Tibial artery (tissue), 4 donors: ENCODE data around the gene KRT4.

Source experiments
- DNase-seq, 2 donors: peaks; one replicate each; pipeline ENCODE4 v3.0.0-alpha.2; 2019
- H3K27ac ChIP-seq, 2 donors: fragments of 200-600 bp; sonication (generic) in 1 of 2; 1 replicate in 1 of 2; 2 replicates in 1 of 2; pipeline ENCODE4 v1.5.1; 2018 to 2019; ENCODE audit warnings: mild to moderate bottlenecking in 1 of 2
- H3K27me3 ChIP-seq, 2 donors: fragments of 200-600 bp; sonication (generic) in 1 of 2; one replicate each; pipeline versions ENCODE4 v1.5.1 to v1.6.0; 2016 to 2019
- H3K36me3 ChIP-seq, 3 donors: fragments of 200-600 bp; sonication (generic) in 2 of 3; one replicate each; pipeline ENCODE4 v1.5.1; 2016 to 2019; ENCODE audit warnings: mild to moderate bottlenecking in 2 of 3
- H3K4me1 ChIP-seq, 4 donors: fragments of 200-600 bp; sonication (generic) in 2 of 4; 1 replicate in 3 of 4; 2 replicates in 1 of 4; pipeline ENCODE4 v1.5.1; 2016 to 2019
- H3K4me3 ChIP-seq, 2 donors: fragments of 200-600 bp; sonication (generic) in 1 of 2; 1 replicate in 1 of 2; 2 replicates in 1 of 2; pipeline ENCODE4 v1.5.1; 2018 to 2019; ENCODE audit warnings: mild to moderate bottlenecking in 2 of 2
- H3K9me3 ChIP-seq, 3 donors: fragments of 200-600 bp; sonication (generic) in 1 of 3; one replicate each; pipeline ENCODE4 v1.5.1; 2016 to 2019
- intact Hi-C: fragments of 100-400 bp; cut with DNase I; formaldehyde crosslinking; loops from one replicate; pipeline ENCODE4 v1.15.0; 2023; ENCODE audit warnings: low total_unique reads
- TF ChIP-seq, protein P1 (sequence below), 2 experiments: fragments of 200-600 bp in 1 of 2; fragments of 450-650 bp in 1 of 2; IDR thresholded peaks; one replicate each; pipeline ENCODE4 v1.5.1; 2017 to 2019; ENCODE audit warnings: antibody characterized with exemption in 2 of 2, mild to moderate bottlenecking in 1 of 2, moderate library complexity in 1 of 2

KRT4 gene

DNA sequence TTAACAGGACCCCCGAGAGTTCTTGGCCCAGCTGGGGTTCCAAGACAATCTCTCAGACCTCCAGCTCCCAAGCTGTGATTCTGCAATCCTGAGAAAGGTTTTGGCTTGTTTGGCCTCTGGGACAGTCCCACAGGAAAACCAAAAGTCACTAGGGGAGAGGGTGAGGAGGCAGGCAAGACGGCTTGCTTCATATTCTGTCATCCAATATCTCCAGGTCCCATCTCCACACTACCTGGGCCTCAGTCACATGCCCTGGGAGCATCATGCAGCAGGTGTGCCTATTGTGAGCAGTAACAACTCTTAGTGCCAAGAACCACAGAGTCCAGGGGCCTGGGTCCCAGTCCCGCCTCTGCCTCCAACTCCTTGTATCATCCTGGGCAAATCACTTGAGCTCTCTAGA lies 18.5 kb upstream of the KRT4 start:
- intact Hi-C loops = no loop called here
- TF ChIP-seq, protein P1, sequence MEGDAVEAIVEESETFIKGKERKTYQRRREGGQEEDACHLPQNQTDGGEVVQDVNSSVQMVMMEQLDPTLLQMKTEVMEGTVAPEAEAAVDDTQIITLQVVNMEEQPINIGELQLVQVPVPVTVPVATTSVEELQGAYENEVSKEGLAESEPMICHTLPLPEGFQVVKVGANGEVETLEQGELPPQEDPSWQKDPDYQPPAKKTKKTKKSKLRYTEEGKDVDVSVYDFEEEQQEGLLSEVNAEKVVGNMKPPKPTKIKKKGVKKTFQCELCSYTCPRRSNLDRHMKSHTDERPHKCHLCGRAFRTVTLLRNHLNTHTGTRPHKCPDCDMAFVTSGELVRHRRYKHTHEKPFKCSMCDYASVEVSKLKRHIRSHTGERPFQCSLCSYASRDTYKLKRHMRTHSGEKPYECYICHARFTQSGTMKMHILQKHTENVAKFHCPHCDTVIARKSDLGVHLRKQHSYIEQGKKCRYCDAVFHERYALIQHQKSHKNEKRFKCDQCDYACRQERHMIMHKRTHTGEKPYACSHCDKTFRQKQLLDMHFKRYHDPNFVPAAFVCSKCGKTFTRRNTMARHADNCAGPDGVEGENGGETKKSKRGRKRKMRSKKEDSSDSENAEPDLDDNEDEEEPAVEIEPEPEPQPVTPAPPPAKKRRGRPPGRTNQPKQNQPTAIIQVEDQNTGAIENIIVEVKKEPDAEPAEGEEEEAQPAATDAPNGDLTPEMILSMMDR (IDR thresholded peaks at IDR 0.05) = no peak

GRCh38 chr12:52831251-52831650 lies 17.3 kb upstream of the KRT4 start:
- H3K4me3 ChIP-seq = no peak overlapping the region
- TF ChIP-seq, protein P1 (IDR thresholded peaks at IDR 0.05) = no peak
- no peak for DNase-seq
- no peaks in the 10 kb centered on the region for H3K4me1 ChIP-seq
- no peaks in the 10 kb centered on the region for H3K9me3 ChIP-seq
- no peaks in the 10 kb centered on the region for H3K36me3 ChIP-seq
- intact Hi-C loops = no loop called here
- H3K27me3 ChIP-seq = peaks cover 0 to 17% of the 10 kb centered on the region in 2 donors
- H3K27ac ChIP-seq = no peak overlapping the region

More for the DNA sequence above, 18.5 kb upstream of the KRT4 start:
- no peak overlapping the region for H3K27ac ChIP-seq
- H3K4me1 ChIP-seq = no peaks in the 10 kb centered on the region
- H3K4me3 ChIP-seq = no peak overlapping the region
- H3K9me3 ChIP-seq = no peaks in the 10 kb centered on the region
- H3K36me3 ChIP-seq = no peaks in the 10 kb centered on the region
- DNase-seq = no peak
- peaks cover 0 to 18% of the 10 kb centered on the region in 2 donors for H3K27me3 ChIP-seq

DNA sequence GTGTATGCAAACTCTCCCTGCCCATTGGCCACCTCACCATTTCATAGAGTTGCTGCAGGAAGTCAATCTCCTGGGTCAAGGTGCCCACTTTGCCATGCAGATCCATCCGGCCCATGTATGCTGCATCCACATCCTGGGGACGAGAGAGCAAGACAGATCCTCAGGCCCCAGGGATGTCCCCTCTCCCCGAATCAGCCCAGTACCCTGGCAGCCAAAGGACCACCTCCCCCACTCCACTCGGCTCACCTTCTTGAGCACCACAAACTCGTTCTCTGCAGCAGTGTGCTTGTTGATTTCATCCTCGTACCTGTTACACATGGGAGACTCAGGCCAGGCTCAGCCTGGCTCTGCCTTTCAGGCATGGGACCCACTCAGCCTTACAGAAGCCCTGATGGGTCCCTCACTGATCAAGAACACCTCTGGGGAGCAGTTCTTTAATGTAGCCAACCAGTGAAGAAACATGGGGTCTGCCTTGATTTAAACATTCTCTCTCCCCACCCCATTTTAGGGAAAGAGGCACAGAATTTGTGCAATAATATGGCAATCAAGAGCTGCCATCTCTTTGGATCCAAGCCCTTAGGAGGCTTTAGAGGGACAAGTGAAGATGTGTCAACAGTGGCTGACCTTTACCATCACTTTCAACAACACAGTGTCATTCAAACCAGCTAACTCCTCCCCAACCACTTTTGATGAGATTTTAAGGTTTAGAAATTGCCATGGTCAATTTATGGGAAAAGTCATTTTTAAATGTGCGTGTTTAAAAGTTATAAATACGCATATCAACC lies 16.3 kb upstream of the KRT4 start:
- no peaks in the 10 kb centered on the region for H3K4me1 ChIP-seq
- TF ChIP-seq, protein P1 (IDR thresholded peaks at IDR 0.05) = no peak
- no peak for DNase-seq
- intact Hi-C loops = no loop called here
- no peaks in the 10 kb centered on the region for H3K9me3 ChIP-seq
- H3K27ac ChIP-seq = no peak overlapping the region
- H3K36me3 ChIP-seq = no peaks in the 10 kb centered on the region
- peaks cover 0 to 13% of the 10 kb centered on the region in 2 donors for H3K27me3 ChIP-seq
- H3K4me3 ChIP-seq = no peak overlapping the region

DNA sequence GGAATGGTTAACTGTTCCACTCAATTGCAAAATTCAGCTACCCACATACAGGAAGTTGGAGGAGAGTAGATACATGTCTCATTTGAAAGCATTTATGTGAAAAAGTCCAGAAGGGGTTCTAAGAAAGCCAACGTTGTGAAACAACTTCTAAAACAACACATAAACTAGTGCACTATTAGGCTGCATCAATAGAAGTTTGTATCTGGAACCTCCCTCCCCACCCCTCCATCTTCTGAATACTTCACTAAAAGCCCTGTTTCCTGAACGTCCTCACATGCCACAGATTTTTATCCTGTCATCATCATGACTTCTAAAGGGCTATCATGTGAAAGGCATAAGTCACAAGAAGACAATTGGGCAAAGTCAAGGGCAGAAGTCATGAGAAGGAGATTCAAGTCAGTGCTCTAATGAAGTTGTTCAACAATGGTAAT lies 14.7 kb upstream of the KRT4 start:
- H3K36me3 ChIP-seq = no peaks in the 10 kb centered on the region
- no peaks in the 10 kb centered on the region for H3K9me3 ChIP-seq
- TF ChIP-seq, protein P1 (IDR thresholded peaks at IDR 0.05) = no peak
- H3K27ac ChIP-seq = no peak overlapping the region
- DNase-seq = no peak
- intact Hi-C loops = no loop called here
- no peaks in the 10 kb centered on the region for H3K4me1 ChIP-seq
- no peaks in the 10 kb centered on the region for H3K27me3 ChIP-seq
- H3K4me3 ChIP-seq = no peak overlapping the region

DNA sequence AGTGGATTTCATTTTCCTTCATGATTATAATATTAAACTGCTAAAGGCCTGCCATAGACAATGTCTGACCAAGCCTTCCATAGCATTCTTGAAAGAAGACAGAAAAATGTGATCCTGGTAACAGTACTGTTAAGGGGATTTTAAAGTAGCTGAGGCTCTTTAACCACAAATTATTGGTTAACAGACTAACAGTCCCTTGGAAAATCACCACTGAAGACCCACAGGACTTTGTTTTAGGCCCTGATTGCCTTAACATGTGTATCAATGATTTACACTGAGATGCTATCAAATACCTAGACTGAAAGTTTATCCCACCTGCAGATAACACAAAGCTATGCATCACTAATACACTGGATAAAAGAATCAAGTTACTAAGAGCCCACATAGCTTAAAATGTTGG lies 14.2 kb upstream of the KRT4 start:
- no peaks in the 10 kb centered on the region for H3K27me3 ChIP-seq
- H3K27ac ChIP-seq = no peak overlapping the region

More for the DNA sequence above, 14.2 kb upstream of the KRT4 start:
- intact Hi-C loops = no loop called here
- H3K9me3 ChIP-seq = no peaks in the 10 kb centered on the region
- DNase-seq = no peak
- no peak overlapping the region for H3K4me3 ChIP-seq
- no peaks in the 10 kb centered on the region for H3K36me3 ChIP-seq
- H3K4me1 ChIP-seq = no peaks in the 10 kb centered on the region
- TF ChIP-seq, protein P1 (IDR thresholded peaks at IDR 0.05) = no peak
